Activated CD8-positive, alpha-beta memory T cell treated with anti-CD3 and anti-CD28 coated beads for 36 hours (primary cell): ENCODE data around the gene SGCD. TPM values are rescaled to one million over a fixed set of nuclear protein-coding genes. Genes with fewer than 3 reads are reported as not detected.

Experiments used
- CTCF ChIA-PET: fragments of 350-600 bp; sonication (Branson Sonifier 250); formaldehyde crosslinking; loops from one replicate; lab custom pipeline; 2021; ENCODE audit warnings: antibody characterized with exemption; lab: Charles Lee
- POLR2A ChIA-PET: fragments of 350-600 bp; sonication (Branson Sonifier 250); formaldehyde crosslinking; loops from one replicate; lab custom pipeline; 2021; ENCODE audit warnings: antibody characterized with exemption; lab: Charles Lee
- total RNA-seq, 2 experiments: library from RNA; stranded (reverse); gene quantifications; one replicate each; pipeline ENCODE4 v1.2.3, GENCODE V29; 2021

SGCD gene
- total RNA-seq, 2 experiments from 2014 or later: 0.02 to 0.08 TPM

DNA sequence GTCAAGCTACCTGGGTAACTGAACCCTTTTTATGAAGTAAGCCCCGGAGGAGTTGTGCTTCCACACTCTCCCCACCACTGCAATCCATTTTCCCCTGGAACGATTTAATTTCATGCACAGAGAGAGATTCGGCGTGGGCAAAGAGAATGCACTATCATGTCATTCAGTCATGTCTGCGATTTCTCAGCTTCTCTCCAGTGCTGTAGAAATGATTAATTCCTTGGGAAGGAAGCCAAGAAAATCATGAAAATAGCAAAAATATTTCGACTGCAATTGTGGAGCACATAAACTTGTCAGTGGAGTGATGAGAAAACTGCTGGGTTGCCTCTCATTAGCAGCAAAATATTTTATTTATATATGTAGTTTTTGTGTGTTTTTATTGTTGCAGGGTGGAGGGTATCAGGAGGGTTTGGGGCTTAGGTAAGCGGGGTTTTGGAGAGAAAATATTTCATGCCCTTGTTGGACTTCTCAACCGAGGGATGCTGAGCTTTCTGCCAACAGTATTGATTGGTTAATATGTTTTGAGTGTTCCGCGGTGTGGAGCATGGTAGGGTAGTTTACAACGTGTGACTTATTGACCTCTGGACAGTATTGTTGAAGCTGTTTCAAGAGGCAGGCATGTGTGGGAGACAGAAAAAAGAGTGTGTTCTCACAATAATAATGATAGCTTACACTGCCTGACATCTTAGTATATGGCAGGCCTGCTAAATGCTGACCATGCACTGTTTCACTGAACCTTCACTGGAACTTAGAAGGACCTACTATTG lies 69.3 kb downstream of the SGCD start:
- ChIA-PET CTCF (no interaction called here), POLR2A (no interaction called here)

DNA sequence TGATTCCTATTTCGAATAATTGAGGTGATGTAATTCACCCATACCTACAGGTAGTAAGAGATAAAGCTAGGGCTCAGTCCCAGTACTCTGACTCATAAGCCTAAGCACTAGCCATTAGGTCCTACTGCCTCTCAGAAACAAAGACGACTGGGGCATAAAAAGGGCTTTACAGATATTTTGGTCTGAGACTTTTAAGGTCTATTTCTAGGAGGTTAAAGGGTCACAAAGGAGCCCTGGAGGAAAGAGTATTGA lies 69.8 kb downstream of the SGCD start:
- CTCF ChIA-PET: no interaction called here
- POLR2A ChIA-PET: no interaction called here

DNA sequence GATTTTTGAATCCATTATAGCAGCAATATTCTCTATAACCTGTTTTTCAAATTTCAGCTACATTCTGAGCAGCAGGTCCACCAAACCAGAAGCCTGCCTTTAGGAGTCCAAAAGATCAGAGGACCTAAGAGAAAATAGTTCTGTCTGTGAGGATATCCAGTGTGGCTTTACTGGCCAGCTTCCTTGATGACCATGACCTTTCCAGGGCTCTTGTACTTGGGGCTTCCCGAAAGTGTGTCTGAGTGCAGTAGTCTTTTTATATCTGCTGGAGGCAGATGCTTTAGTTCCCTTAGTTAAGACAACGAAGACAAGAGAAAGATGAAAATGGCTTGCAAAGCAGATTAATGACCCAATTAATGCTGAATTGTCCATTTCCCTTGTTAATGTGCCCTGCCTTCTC lies 72.4 kb downstream of the SGCD start:
- POLR2A ChIA-PET: no interaction called here
- CTCF ChIA-PET: no interaction called here

DNA sequence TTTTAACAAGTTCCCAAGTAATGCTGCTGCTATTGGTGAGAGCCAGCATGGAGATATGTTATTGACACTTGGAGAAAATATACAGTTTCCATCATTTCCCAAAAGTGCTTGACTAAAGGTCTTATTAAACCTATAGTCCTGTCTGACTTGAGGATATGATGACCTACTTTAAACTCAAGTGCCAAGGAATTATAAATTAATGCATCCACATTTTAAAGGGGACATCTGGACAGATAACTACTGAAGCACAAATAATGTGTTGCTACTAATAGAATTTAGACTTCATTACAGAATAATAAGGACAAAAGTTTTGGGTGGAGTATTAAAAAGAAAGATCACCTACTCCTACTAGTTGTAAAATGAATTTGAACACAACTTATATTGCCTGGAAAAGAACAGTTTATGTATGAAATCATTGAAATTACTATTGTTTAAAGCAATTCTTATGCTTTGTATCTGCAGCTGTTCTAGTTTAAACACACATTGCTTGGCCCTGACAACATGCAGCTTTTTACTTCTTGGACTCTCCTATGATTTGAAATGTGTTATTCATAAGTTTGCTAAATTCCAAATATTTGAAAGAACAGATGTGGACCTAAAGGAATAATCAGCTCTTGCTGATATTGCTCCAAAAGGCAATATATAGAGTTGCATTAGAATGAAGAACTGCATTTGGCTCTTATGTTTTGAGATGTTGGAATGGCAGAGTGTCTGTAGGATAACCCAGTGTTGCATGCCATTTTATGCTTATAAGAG lies 73.4 kb downstream of the SGCD start:
- ChIA-PET CTCF (no interaction called here), POLR2A (no interaction called here)

DNA sequence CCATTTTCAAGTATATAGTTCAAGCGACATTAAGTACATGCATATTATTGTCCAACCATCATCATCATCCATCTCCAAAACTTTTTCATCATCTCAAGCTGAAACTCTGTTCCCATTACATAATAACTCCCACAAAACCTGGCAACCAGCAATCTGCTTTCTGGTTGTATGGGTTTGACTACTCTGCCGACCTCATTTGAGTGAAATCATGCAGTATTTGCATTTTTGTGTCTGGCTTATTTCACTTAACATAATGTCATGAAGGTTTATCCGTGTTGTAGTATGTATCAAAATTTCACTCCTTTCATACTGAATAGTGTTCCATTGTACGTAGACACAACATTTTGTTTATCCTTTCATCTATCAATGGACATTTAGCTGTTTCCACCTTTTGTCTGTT lies 74.8 kb downstream of the SGCD start:
- POLR2A ChIA-PET: no interaction called here
- CTCF ChIA-PET: no interaction called here

DNA sequence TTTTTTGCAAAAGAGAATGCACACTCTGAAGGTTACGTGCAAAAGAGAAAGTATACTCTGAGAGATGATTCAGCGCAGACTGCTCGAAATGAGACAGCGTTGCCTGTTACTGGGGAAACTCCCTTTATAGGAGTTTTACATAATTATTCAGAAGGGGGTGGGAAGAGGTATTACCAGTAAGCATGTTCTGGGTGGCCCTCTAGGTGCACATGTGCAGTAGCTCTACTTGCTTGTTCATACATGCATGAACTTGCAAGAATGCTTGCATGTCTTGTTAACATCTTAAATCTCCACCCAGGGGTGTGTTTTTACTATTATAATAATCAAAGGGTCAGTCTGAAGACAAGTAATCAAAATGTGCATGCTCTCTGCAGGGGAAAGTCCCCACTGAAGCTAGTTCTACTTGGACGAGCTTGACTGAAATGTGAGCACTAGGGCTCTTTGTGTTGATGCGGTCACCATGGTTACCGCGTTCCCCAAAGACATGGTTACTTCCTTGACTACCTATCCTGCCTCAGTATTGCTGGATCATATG lies 75.5 kb downstream of the SGCD start:
- POLR2A ChIA-PET: no interaction called here
- CTCF ChIA-PET: no interaction called here

DNA sequence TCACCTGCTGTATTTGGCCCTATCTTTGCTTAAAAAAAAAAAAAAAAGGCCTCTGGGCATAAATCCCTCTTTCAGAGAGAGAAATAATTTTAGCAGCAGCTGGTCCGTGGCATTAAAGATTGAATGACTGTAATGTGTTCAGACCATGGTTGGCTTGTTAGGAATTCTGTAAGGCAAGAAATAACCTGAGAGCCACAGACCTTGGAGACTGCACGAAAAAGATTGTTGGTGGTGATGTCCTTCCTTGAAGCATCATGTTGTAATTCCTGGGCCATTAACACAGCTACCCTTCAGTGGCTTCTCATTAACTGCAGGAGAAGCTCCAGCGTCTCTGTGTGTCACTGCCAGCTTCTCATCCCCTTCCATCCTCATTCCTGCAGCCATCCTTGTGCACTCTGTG lies 79.0 kb downstream of the SGCD start:
- ChIA-PET CTCF (interaction anchor here (0.6 kb wide), 1 partner anchor 252 kb away, joined by 5 read pairs; no protein-coding TSS in a partner anchor), POLR2A (no interaction called here)

DNA sequence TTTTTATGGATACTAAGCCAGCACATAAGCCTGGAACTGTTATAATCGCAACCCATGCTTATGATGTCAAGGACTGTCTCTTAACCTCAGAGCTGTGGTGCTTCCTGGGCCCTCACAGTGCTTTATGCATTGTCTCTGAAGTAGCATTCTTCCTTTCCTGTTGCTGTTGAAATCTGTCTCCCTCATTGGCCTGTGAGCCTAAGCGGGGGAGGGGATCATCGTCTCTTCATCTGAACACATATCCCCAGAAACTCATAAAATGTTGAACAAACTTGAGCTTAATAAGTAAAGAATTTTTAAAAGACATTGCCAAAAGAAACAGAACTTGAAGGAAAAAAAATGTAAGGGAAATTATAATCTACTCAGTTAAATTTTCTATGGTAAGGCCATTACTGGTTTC lies 80.3 kb downstream of the SGCD start:
- POLR2A ChIA-PET: no interaction called here
- CTCF ChIA-PET: no interaction called here

DNA sequence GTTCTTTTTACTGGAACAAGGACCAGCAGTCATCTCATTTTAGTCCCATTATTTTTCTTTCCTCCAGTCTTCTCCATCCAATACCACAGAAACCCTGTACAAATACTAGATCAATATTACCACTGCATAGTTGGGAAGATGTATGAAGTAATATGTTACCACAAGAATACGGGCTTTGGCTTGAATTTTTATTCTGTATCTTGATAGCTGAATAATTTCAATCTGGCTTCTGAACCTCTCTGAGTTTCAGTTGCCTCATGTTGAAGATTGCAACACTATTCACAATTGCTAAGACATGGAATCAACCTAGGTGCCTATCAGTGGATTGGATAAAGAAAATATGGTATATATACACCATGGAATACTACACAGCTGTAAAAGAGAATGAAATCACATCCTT lies 82.9 kb downstream of the SGCD start:
- ChIA-PET CTCF (no interaction called here), POLR2A (no interaction called here)

DNA sequence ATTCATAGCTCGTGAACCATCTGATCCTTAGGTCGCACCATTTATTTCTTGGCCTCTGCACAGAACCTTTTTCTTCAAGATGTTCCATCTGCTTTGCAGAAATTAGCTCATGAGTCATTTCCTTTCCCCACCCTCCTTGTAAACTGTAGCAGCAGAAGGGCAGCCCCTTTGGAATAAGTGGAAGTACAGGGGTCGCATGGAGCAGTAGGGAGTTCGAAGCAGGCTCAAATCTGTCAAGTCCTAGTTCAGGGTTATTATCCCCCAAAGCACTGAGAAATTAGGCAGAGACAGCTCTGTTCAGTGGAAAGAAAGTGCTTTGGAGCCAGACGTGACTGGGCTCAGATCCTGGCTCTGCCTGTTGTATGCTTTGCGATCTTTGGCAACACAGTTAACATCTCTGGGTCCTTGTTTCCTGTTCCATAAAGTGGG lies 84.2 kb downstream of the SGCD start:
- ChIA-PET CTCF (no interaction called here), POLR2A (interaction anchor here (0.6 kb wide), 1 partner anchor 418 kb away, joined by 7 read pairs; no protein-coding TSS in a partner anchor)

DNA sequence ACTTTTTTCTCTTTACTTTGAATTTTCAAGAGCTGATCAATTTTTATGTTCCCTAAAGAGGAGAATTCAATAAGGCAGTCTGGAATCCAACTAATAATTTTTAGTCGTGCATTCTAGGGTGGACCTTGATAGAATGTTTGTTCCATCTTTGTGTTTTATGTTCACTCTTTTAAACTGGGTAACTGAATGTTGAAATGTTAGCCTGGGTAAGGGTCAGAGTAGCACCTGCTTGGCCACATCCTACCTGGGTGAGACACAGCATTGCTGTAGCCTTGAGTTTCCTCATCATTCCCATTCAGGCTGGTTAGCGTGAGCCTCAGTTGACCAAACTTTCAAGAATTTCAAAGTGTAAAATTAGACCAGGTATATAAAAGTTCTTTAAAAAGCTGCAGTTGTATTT lies 85.0 kb downstream of the SGCD start:
- ChIA-PET CTCF (no interaction called here), POLR2A (no interaction called here)

DNA sequence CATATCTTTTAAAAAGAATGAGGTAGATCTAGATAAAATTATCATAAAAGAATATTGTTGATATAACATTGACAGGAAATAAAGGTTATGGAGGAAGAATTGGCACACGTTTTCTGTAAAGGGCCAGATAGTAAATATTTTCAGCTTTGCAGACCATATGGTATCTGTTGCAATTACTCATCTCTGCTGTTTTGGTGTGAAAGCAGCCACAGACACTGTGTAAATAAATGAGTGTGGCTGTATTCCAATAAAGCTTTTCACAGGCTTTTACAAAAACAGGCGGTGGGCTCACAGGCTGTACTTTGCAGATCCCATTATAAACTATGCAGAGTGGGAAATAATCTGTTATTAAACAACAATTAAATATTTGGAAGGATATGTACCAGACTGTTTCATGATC lies 87.4 kb downstream of the SGCD start:
- POLR2A ChIA-PET: no interaction called here
- CTCF ChIA-PET: no interaction called here

DNA sequence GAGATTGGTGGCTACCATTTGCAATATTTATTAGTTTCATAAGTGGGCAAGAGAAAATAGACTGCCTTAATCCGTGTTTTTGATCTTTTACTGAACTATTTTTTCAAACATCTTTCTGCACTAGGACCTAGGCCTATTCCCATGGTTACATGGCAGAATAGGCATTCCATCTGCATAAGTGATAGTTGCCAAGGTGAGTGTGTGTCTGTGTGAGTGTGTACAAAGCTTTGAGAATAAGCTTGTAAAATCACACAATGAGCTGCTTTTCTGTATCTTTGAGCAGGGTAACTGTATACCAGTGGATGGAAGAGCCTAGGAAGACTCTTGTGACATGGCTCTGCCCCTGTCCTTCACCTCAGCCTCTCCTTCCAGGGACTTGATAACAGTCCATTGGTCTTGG lies 92.7 kb downstream of the SGCD start:
- ChIA-PET CTCF (no interaction called here), POLR2A (no interaction called here)

DNA sequence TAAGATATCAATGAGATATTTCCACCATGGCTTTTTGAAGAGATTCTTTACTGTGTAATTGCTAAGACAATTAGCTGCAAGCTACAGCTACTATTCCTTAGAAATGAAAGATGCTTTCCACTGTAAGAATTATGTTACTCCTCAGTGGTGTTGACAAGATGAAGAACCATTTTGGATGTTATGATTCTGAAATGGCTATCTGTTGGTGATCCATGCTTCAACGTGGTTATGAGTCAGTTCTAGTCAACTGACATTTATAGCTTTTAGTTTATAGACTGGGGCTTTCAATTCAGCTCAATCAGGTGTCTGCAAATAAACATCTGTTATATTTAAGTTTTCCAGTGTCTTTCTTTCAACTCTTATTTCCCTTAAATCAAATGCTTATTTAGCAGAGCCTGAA lies 93.7 kb downstream of the SGCD start:
- CTCF ChIA-PET: no interaction called here

DNA sequence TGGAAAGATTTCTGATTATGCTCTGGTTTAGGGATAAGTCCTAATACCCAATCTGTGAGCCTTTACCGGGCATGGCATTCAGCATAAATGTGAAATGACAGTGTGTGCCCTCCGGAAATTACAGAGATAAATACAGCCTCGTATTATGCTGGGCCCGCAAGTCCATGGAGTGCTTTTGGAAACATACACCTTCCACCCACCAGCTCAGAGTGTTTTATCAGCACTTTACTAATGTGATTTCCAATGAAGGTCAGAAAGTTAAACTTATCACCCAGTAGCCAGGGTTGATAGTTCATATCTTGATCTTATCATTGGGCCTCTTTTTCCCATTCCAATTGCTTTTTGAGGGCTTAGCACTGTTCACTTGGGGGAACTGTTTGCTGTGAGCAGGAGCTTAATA lies 94.8 kb downstream of the SGCD start:
- CTCF ChIA-PET: no interaction called here

More for the DNA sequence above, 93.7 kb downstream of the SGCD start:
- POLR2A ChIA-PET: no interaction called here

DNA sequence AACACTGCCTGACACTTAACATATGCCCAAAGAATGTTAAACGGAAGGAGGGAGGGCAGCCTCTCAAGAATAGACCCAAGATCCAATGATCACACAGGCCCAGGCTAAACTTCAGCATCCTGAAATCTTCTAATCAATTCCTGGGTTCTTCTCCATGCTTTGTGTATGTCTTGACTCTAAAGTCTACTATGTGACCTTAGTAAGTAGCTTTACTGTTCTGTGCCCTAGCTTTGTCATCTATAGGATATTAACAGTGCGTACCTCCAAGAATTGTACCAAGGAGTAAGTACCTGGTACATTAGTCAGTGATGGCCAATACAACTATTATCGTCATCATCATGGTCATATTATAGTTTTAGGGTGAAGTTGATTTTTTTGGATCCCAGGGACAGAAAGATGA lies 96.6 kb downstream of the SGCD start:
- ChIA-PET CTCF (no interaction called here), POLR2A (no interaction called here)

More for the DNA sequence above, 94.8 kb downstream of the SGCD start:
- POLR2A ChIA-PET: no interaction called here

DNA sequence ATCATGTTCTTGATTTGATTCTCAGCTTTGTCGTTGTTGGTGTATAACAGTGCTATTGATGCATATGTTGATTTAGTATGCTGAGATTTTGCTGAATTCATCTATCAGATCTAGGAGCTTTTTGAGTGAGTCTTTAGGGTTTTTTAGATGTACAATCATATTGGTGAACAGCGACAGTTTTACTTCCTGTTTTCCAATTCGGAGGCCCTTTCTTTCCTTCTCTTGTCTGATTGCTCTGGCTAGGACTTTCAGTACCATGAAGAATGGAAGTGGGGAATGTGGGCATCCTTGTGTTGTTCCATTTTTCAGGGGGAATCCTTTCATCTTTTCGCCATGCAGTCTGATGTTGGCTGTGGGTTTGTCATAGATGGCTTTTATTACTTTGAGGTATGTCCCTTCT lies 100.4 kb downstream of the SGCD start:
- CTCF ChIA-PET: no interaction called here
- POLR2A ChIA-PET: no interaction called here

DNA sequence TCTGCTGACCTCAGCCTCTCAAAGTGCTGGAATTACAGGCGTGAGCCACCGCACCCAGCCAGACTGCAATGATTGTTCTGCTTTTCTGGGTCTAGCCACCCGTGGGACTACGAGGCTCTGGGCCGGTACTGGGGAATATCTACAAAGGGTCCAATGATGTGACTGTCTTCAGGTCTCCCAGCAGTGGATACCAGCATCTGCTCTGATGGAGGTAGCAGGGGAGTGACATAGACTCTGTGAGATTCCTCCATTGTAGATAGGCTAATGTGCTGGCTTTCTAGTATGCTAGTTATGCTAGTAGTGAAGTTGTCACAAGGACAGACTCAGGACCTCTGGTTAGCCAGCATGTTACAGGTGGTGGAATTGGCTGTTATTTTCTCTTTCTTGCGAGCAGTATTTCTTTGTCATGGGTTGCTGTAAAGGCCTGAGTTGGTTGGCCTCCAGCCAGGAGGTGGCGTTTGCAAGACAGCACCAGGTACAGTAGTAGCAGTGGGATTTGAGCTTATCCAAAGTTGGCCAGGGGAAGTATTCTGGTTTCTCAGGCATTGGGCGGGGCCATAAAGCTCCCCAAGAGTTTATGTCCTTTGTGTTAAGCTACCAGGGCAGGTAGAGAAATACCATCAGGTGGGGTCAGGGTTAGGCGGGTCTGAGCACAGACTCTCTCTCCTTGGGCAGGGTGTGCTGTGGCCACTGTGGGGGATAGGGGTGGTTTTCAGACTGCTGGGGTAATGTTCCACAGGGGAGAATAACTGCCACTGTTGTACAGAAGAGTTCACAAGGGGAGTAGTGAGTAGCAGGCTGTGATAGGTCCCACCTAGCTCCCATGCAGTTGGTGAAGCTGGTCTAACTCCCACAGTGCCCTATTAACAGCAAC lies 105.2 kb downstream of the SGCD start:
- ChIA-PET POLR2A (no interaction called here), CTCF (no interaction called here)

DNA sequence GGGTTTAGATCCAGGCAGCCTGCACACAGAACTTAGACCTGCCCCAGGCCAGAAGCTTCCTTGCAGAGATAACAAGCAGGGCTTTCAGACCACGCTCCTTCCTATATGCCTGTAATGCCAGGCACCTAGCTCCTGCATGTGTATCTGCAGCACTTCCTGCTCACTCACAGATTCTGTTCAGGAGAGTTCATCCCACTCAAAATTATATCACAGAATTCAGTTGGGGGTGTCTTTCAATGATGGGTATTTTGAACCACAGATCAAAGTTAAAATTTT lies 105.8 kb downstream of the SGCD start:
- ChIA-PET POLR2A (no interaction called here), CTCF (no interaction called here)

DNA sequence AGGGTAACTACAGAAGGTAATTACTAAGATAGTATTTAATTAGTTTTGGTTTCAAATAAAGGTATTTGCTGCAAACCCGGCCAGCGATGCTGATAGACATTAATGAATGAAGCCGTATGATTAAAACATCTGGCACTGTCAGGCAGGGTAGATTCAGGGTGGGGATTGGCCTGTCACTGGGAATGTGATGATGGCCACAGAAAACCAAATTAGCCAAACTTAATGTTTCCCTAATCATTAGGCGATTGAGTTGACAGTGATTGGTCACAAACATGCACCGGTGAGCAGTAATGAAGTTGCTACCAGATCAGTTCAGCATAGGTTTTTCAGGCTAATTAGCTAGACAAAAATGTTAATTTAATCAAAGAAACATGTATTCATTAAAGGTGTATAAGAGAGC lies 107.5 kb downstream of the SGCD start:
- POLR2A ChIA-PET: no interaction called here
- CTCF ChIA-PET: no interaction called here
